ENCODE results near the gene RHEBL1.

DNA sequence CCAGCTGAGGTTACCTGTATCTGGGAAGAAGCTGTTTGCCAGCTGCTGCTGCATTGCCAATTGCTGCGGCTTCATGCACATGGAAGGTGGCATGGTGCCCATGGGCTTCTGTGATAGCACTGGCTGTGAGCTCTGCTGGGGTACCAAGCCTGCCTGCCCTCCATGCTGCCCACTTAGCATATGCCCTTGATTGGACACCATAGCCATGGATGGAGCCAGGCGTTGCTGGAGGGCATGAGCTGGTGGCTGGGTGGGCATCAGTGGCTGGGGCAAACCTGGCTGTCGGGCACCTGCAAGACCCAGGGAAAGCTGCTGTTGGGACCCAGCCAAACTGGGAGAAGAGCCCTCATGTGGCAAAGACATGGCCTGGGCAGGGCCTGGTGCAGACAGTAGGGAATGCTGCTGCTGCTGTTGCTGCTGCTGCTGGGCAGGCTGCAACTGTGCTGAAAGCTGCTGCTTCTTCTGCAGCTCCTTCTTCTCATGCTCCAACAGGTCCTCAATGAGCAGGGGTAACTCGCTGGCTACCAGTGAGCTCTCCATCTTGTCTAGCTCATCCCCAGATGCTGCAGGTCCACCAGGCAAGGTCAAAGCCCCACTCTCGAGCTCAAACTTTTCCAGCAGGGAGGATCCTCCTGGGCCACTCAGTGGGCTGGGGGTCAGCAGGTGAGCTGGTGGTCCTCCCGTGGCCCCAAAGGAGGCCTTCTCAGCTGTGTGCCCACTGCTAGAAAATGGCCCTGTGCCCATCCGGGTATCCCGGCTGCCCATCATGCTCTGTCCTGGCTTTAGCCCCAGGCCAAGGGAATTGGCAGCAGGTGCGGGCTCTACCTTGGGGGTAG is 32.5 kb downstream of the RHEBL1 start:
- no peak for TF ChIP-seq CTCF (conservative IDR thresholded peaks at IDR 0.05; ENCODE audit: low read depth, low read length)
- TF ChIP-seq POLR2A (IDR thresholded peaks at IDR 0.05; ENCODE audit: low read depth, low read length): no peak
- TF ChIP-seq MAZ (IDR thresholded peaks at IDR 0.05; ENCODE audit: borderline replicate concordance, low read depth, low read length): no peak
- TF ChIP-seq USF2 (IDR thresholded peaks at IDR 0.05; ENCODE audit: low read depth, low read length): no peak
- TF ChIP-seq RAD21 (IDR thresholded peaks at IDR 0.05; ENCODE audit: low read length): no peak
- TF ChIP-seq FOS (IDR thresholded peaks at IDR 0.05; ENCODE audit: low read depth, low read length): no peak
- no peak for TF ChIP-seq CHD1 (IDR thresholded peaks at IDR 0.05; ENCODE audit: low read depth, low read length)
- TF ChIP-seq MAFK (IDR thresholded peaks at IDR 0.05; ENCODE audit: low read depth, low read length): no peak
- no peak for TF ChIP-seq NFE2L2 (IDR thresholded peaks at IDR 0.05; ENCODE audit: low read depth, low read length)
- no peak for TF ChIP-seq ELK1 (IDR thresholded peaks at IDR 0.05; ENCODE audit: borderline replicate concordance, low read depth, low read length)
- TF ChIP-seq RFX5 (IDR thresholded peaks at IDR 0.05; ENCODE audit: low read depth, low read length): no peak

Data from IMR-90 (cell line).